Stimulated activated CD4-positive, alpha-beta T cell treated with anti-CD3 and anti-CD28 coated beads, Interleukin-2, amount 100 ng/mL, for 24 hours (primary cell): Measurements from ENCODE around the gene CNST.
"Not testable (repeated sequence)": the region's sequence is repeated elsewhere in the genome, so short reads cannot be mapped to it uniquely, and the experiment has no call there.

ENCODE experiments used
- DNase-seq, 2 donors: peaks; one replicate each; pipeline ENCODE4 v3.0.0-alpha.2; 2020

The CNST gene

GRCh38 chr1:246587032-246587431 lies 20.8 kb downstream of the CNST start:
- no peak for DNase-seq

GRCh38 chr1:246587606-246588005 lies 21.4 kb downstream of the CNST start:
- DNase-seq, result no peak

GRCh38 chr1:246588159-246588721 lies 22.0 kb downstream of the CNST start:
- DNase-seq, result no peak

- DNase-seq, result not testable (repeated sequence)
These were observed 23.7 kb downstream of the CNST start for GRCh38 chr1:246589919-246590318.

- no peak for DNase-seq
These were observed 24.8 kb downstream of the CNST start for GRCh38 chr1:246591047-246591446.

GRCh38 chr1:246591504-246591903 lies 25.2 kb downstream of the CNST start:
- DNase-seq, result peak in 1 of 2 donors; percentile 24

- no peak for DNase-seq
These were observed 25.7 kb downstream of the CNST start for GRCh38 chr1:246591958-246592357.

GRCh38 chr1:246592695-246593094 lies 26.4 kb downstream of the CNST start:
- no peak for DNase-seq

- DNase-seq, result no peak
These were observed 28.9 kb downstream of the CNST start for GRCh38 chr1:246595146-246595545.

GRCh38 chr1:246597340-246597739 lies 31.1 kb downstream of the CNST start:
- DNase-seq, result no peak

GRCh38 chr1:246597971-246598370 lies 31.7 kb downstream of the CNST start:
- no peak for DNase-seq

GRCh38 chr1:246599315-246599714 lies 33.1 kb downstream of the CNST start:
- no peak for DNase-seq

- DNase-seq, result no peak
These were observed 34.3 kb downstream of the CNST start for GRCh38 chr1:246600579-246600978.

GRCh38 chr1:246602194-246602593 lies 35.9 kb downstream of the CNST start:
- DNase-seq, result no peak

GRCh38 chr1:246605231-246605630 lies 39.0 kb downstream of the CNST start:
- DNase-seq, result not testable (repeated sequence)

GRCh38 chr1:246607462-246607861 lies 41.2 kb downstream of the CNST start:
- no peak for DNase-seq

GRCh38 chr1:246608616-246609376 lies 42.5 kb downstream of the CNST start:
- peak; percentile 24 to 37 for DNase-seq

GRCh38 chr1:246609632-246610031 lies 43.4 kb downstream of the CNST start:
- DNase-seq, result no peak

- DNase-seq, result no peak
These were observed 47.0 kb downstream of the CNST start for GRCh38 chr1:246613096-246613758.

GRCh38 chr1:246617156-246617555 lies 50.9 kb downstream of the CNST start:
- DNase-seq, result no peak

- no peak for DNase-seq
These were observed 51.5 kb downstream of the CNST start for GRCh38 chr1:246617768-246618167.

- DNase-seq, result no peak
These were observed 52.1 kb downstream of the CNST start for GRCh38 chr1:246618240-246618808.

- DNase-seq, result no peak
These were observed 55.9 kb downstream of the CNST start for GRCh38 chr1:246622035-246622652.
